WTC11 (cell line): ENCODE measurements around the gene NEUROD2. TPM values are rescaled to one million over a fixed set of nuclear protein-coding genes. Genes with fewer than 3 reads are reported as not detected.

Source experiments
- ATAC-seq: fragments of 200-7000 bp; cut with Tn5 transposase; 2 replicates; pipeline ENCODE4 v1.10.0; 2021; ENCODE audit warnings: mild to moderate bottlenecking, moderate library complexity
- CTCF ChIA-PET: fragments of 300-600 bp; sonication (Branson Sonifier 250); formaldehyde crosslinking; loops from one replicate; lab custom pipeline; 2021; ENCODE audit warnings: antibody characterized with exemption; lab: Charles Lee
- POLR2A ChIA-PET: fragments of 350-600 bp; sonication (Branson Sonifier 250); formaldehyde crosslinking; loops from one replicate; lab custom pipeline; 2021; ENCODE audit warnings: antibody characterized with exemption; lab: Charles Lee
- DNase-seq: peaks from one replicate; pipeline ENCODE4 v3.0.0; 2021; ENCODE audit warnings: low spot score
- H3K27ac Mint-ChIP-seq: 2 replicates; pipeline ENCODE4 v1.8.0; 2021; ENCODE audit warnings: mixed read lengths
- H3K27me3 Mint-ChIP-seq: 2 replicates; pipeline ENCODE4 v1.8.0; 2021; ENCODE audit warnings: low read depth, mild to moderate bottlenecking, moderate library complexity, mixed read lengths
- H3K36me3 Mint-ChIP-seq: 2 replicates; pipeline ENCODE4 v1.8.0; 2021; ENCODE audit warnings: mixed read lengths
- H3K4me1 Mint-ChIP-seq: 2 replicates; pipeline ENCODE4 v1.8.0; 2022; ENCODE audit warnings: mixed read lengths
- H3K4me3 Mint-ChIP-seq: 2 replicates; pipeline ENCODE4 v1.8.0; 2021; ENCODE audit warnings: mild to moderate bottlenecking, moderate library complexity, mixed read lengths
- H3K9me3 Mint-ChIP-seq: 2 replicates; pipeline ENCODE4 v1.8.0; 2021; ENCODE audit warnings: mixed read lengths
- ATF1 ChIP-seq: sonication (generic); formaldehyde crosslinking; IDR thresholded peaks from 2 replicates; pipeline ENCODE4 v1.8.1; 2023; ENCODE audit warnings: mild to moderate bottlenecking, moderate library complexity, missing genetic modification reagents
- GRHL2 ChIP-seq: fragments of 250-450 bp; sonication (Bioruptor Pico); IDR thresholded peaks from 2 replicates; pipeline ENCODE4 v1.8.0; 2022; ENCODE audit warnings: mild to moderate bottlenecking, moderate library complexity; ENCODE audit not compliant: insufficient replicate concordance, severe bottlenecking
- GTF2I ChIP-seq: fragments of 250-450 bp; sonication (Bioruptor Pico); conservative IDR thresholded peaks from 2 replicates; pipeline ENCODE4 v1.4.0; 2021; ENCODE audit warnings: mild to moderate bottlenecking
- MXD4 ChIP-seq: fragments of 250-450 bp; sonication (Bioruptor Pico); IDR thresholded peaks from 2 replicates; pipeline ENCODE4 v1.8.0; 2021; ENCODE audit warnings: mild to moderate bottlenecking, moderate library complexity, borderline replicate concordance
- RELA ChIP-seq: sonication (generic); formaldehyde crosslinking; IDR thresholded peaks from 2 replicates; pipeline ENCODE4 v1.8.1; 2022; ENCODE audit warnings: missing genetic modification reagents, mild to moderate bottlenecking, borderline replicate concordance
- USF2 ChIP-seq: sonication (generic); formaldehyde crosslinking; IDR thresholded peaks from 2 replicates; pipeline ENCODE4 v1.8.1; 2023; ENCODE audit warnings: mild to moderate bottlenecking, missing genetic modification reagents, moderate library complexity
- ZBTB43 ChIP-seq: sonication (generic); formaldehyde crosslinking; IDR thresholded peaks from 2 replicates; pipeline ENCODE4 v1.8.1; 2023; ENCODE audit warnings: mild to moderate bottlenecking, missing genetic modification reagents
- ZNF423 ChIP-seq: fragments of 250-450 bp; sonication (Bioruptor Pico); IDR thresholded peaks from 2 replicates; pipeline ENCODE4 v2.1.2; 2022; ENCODE audit warnings: mild to moderate bottlenecking, moderate library complexity
- total RNA-seq: library from RNA; stranded (reverse); gene quantifications from 3 replicates; pipeline ENCODE4 v1.2.3, GENCODE V29; 2021
- TF ChIP-seq, protein P1 (sequence below): sonication (generic); formaldehyde crosslinking; conservative IDR thresholded peaks from 2 replicates; pipeline ENCODE4 v1.8.1; 2023; ENCODE audit warnings: mild to moderate bottlenecking, low read depth, missing genetic modification reagents, moderate library complexity
- TF ChIP-seq, protein P2 (sequence below): sonication (generic); formaldehyde crosslinking; IDR thresholded peaks from 2 replicates; pipeline ENCODE4 v1.8.1; 2023; ENCODE audit warnings: mild to moderate bottlenecking, missing genetic modification reagents, moderate library complexity
- TF ChIP-seq, protein P3 (sequence below): sonication (generic); formaldehyde crosslinking; IDR thresholded peaks from 2 replicates; pipeline ENCODE4 v1.8.0; 2022; ENCODE audit warnings: mild to moderate bottlenecking, missing genetic modification reagents
- TF ChIP-seq, protein P4 (sequence below): fragments of 250-450 bp; sonication (Bioruptor Pico); IDR thresholded peaks from 2 replicates; pipeline ENCODE4 v1.8.0; 2021; ENCODE audit warnings: mild to moderate bottlenecking

Gene NEUROD2
- total RNA-seq, 1 experiment from 2014 or later, result not detected

GRCh38 chr17:39618956-39619785, 11.5 kb upstream of the NEUROD2 start (continued):
- TF ChIP-seq, protein P1, sequence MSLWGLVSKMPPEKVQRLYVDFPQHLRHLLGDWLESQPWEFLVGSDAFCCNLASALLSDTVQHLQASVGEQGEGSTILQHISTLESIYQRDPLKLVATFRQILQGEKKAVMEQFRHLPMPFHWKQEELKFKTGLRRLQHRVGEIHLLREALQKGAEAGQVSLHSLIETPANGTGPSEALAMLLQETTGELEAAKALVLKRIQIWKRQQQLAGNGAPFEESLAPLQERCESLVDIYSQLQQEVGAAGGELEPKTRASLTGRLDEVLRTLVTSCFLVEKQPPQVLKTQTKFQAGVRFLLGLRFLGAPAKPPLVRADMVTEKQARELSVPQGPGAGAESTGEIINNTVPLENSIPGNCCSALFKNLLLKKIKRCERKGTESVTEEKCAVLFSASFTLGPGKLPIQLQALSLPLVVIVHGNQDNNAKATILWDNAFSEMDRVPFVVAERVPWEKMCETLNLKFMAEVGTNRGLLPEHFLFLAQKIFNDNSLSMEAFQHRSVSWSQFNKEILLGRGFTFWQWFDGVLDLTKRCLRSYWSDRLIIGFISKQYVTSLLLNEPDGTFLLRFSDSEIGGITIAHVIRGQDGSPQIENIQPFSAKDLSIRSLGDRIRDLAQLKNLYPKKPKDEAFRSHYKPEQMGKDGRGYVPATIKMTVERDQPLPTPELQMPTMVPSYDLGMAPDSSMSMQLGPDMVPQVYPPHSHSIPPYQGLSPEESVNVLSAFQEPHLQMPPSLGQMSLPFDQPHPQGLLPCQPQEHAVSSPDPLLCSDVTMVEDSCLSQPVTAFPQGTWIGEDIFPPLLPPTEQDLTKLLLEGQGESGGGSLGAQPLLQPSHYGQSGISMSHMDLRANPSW, result no peak
- no peak for TF ChIP-seq USF2
- no peak for TF ChIP-seq ATF1
- TF ChIP-seq, protein P2, sequence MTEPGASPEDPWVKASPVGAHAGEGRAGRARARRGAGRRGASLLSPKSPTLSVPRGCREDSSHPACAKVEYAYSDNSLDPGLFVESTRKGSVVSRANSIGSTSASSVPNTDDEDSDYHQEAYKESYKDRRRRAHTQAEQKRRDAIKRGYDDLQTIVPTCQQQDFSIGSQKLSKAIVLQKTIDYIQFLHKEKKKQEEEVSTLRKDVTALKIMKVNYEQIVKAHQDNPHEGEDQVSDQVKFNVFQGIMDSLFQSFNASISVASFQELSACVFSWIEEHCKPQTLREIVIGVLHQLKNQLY (CRISPR knock-in tag), result no peak
- TF ChIP-seq MXD4, result no peak
- TF ChIP-seq, all 79 proteins: peak for 0

GRCh38 chr17:39618246-39618913, 10.7 kb upstream of the NEUROD2 start:
- CTCF ChIA-PET, result interaction anchor here (0.6 to 23.6 kb wide), 19 partner anchors 10 to 416 kb away, joined by 3 to 876 read pairs (median 4); partner anchors contain the start of genes MED1, PNMT, STARD3 and TCAP
- DNase-seq (no peak), ATAC-seq (peak; percentile 7; the same call in 1 of the 2 replicates)
- Mint-ChIP-seq H3K4me3 (peak overlapping the region; percentile 79), H3K4me1 (peaks cover 7% of the 10 kb centered on the region), H3K27ac (no peak overlapping the region), H3K36me3 (no peaks in the 10 kb centered on the region), H3K27me3 (peaks cover 85% of the 10 kb centered on the region), H3K9me3 (no peaks in the 10 kb centered on the region)
- POLR2A ChIA-PET, result interaction anchor here (0.8 kb wide), 1 partner anchor 71 kb away, joined by 3 read pairs; no protein-coding TSS in a partner anchor
- TF ChIP-seq ZBTB43, result no peak
- no peak for TF ChIP-seq GRHL2 (CRISPR knock-in tag)
- TF ChIP-seq, protein P3, sequence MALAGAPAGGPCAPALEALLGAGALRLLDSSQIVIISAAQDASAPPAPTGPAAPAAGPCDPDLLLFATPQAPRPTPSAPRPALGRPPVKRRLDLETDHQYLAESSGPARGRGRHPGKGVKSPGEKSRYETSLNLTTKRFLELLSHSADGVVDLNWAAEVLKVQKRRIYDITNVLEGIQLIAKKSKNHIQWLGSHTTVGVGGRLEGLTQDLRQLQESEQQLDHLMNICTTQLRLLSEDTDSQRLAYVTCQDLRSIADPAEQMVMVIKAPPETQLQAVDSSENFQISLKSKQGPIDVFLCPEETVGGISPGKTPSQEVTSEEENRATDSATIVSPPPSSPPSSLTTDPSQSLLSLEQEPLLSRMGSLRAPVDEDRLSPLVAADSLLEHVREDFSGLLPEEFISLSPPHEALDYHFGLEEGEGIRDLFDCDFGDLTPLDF (CRISPR knock-in tag), result no peak

DNA sequence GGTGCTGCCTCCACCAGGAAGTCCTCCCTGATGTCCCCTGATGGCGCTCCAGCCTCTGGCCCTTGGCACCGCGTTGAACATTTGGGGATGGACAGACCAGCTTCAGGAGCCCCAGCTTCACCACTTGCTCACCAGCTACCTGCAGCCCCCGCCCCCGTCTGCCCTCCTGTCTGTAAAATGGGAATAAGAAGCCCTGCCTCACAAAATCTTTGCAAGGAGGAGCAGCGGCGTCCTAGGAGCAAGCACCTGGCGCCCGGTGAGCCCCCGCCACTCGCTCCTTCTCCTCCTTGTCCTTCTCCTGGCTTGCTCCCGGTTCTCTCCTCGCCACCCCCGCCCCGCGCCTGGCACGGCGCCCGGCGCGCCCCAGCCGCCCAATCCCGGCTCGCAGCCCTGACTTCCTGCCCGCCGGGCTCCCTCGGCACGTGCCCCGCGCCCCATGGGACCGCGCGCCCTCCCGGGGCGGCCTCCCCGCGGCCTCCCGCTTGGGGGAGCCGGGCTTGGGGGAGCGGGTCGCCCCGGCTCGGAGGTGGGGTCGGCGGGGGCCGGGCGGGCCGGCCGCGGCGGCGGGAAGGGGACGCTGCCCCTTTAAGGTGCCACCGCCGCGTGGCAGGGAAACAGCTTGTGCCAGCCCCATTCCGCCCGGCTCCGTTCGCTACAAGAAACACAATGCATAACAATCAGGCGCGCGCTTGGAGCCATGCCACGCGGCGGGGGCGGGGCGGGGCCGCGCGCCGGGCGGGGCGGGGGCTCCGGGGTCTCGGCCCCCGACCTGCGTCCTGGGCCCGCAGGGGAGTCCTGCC, 9.9 kb upstream of the NEUROD2 start:
- ATAC-seq (peak; percentile 20), DNase-seq (no peak)
- Mint-ChIP-seq H3K4me1 (peaks cover 7% of the 10 kb centered on the region), H3K9me3 (no peaks in the 10 kb centered on the region), H3K4me3 (peak overlapping the region; percentile 79), H3K27ac (no peak overlapping the region), H3K27me3 (peaks cover 92% of the 10 kb centered on the region), H3K36me3 (no peaks in the 10 kb centered on the region)
- POLR2A ChIA-PET, result no interaction called here
- CTCF ChIA-PET, result interaction anchor here (1.2 to 23.6 kb wide), 9 partner anchors 12 to 136 kb away, joined by 3 to 876 read pairs (median 7); partner anchors contain the start of genes PNMT, STARD3 and TCAP
- TF ChIP-seq RELA (CRISPR knock-in tag) (no peak), ZNF423 (CRISPR knock-in tag) (peak; percentile 89), USF2 (peak; percentile 60; the same call in 1 of the 2 replicates), GTF2I (CRISPR knock-in tag) (0 out of 2 replicates have a peak, but pooled peaks have one; percentile 11)
- TF ChIP-seq, protein P4, sequence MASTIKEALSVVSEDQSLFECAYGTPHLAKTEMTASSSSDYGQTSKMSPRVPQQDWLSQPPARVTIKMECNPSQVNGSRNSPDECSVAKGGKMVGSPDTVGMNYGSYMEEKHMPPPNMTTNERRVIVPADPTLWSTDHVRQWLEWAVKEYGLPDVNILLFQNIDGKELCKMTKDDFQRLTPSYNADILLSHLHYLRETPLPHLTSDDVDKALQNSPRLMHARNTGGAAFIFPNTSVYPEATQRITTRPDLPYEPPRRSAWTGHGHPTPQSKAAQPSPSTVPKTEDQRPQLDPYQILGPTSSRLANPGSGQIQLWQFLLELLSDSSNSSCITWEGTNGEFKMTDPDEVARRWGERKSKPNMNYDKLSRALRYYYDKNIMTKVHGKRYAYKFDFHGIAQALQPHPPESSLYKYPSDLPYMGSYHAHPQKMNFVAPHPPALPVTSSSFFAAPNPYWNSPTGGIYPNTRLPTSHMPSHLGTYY (CRISPR knock-in tag), result no peak
